Neural progenitor cell (in vitro differentiated cells): Measurements from ENCODE around the gene TMEM30A.

Source experiments
- CTCF ChIP-seq: fragments of 200-600 bp; sonication (generic); IDR thresholded peaks from 2 replicates; pipeline ENCODE4 v1.5.1; 2017; ENCODE audit warnings: antibody characterized with exemption, mild to moderate bottlenecking
- EZH2 ChIP-seq: fragments of 200-600 bp; sonication (generic); IDR thresholded peaks from 2 replicates; pipeline ENCODE4 v1.6.1; 2017; ENCODE audit warnings: antibody characterized with exemption, mild to moderate bottlenecking, moderate library complexity
- EZH2phosphoT487 ChIP-seq: fragments of 200-600 bp; sonication (generic); IDR thresholded peaks from 2 replicates; pipeline ENCODE4 v1.6.1; 2017; ENCODE audit warnings: antibody characterized with exemption

GRCh38 chr6:75268988-75269354, 15.6 kb downstream of the TMEM30A start:
- TF ChIP-seq CTCF (no peak), EZH2 (no peak), EZH2phosphoT487 (no peak)
